Activated CD8-positive, alpha-beta memory T cell treated with anti-CD3 and anti-CD28 coated beads, Interleukin-2, amount 50 U/mL, for 24 hours (primary cell): ENCODE data around the gene ADAMTS9.
"Not testable (repeated sequence)": the region's sequence is repeated elsewhere in the genome, so short reads cannot be mapped to it uniquely, and the experiment has no call there.

ENCODE experiments used
- DNase-seq: peaks from one replicate; pipeline ENCODE4 v3.0.0-alpha.2; 2020; ENCODE audit errors: extremely low read depth

Gene ADAMTS9

DNA sequence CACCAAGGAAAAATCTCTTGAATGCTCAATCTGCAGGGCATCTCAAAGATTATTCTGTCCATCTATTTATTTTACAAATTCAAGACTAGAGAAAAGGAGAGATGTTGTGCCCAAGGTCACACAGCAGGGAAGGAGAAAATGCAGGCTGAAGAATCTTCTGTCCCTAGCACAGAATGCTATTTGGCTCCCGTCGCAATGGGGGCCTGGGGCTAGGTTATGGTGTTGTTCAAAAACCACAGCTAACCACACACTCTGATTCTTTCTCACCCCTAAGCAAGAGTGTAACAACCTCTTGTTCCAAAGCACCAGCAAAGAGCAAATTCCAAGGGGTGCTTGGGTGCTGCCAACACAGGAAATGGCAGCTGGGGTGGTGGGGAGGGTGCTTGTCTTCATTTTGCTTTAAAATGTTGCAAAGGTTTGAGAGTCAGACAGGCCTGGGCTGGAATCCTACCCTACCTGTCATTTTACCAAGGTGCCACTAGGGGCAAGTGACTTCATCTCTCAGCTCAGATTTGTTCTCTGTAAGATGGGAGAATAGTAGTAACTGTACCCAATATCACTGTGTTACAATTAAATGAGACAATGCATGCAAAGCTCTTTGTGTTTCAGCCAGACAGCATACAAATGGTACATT is 112.5 kb downstream of the ADAMTS9 start:
- no peak for DNase-seq

DNA sequence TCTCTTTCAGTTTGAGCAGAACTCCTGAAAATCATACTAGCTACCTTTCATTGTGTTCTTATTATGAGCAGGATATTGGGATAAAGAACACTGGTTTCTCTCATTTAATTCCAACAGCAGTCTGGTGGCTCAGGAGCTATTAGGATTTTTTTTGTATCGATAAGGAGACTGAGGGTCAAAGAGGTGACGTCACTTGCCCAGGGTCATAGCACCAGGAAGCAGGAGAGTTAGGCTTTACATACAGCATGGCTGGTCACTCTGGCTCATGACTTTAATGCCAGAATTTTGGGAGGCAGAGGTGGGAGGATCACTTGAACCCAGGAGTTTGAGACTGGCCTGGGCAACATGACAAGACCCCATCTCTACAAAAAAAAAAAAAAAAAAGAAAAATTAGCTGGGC is 113.6 kb downstream of the ADAMTS9 start:
- DNase-seq = no peak

DNA sequence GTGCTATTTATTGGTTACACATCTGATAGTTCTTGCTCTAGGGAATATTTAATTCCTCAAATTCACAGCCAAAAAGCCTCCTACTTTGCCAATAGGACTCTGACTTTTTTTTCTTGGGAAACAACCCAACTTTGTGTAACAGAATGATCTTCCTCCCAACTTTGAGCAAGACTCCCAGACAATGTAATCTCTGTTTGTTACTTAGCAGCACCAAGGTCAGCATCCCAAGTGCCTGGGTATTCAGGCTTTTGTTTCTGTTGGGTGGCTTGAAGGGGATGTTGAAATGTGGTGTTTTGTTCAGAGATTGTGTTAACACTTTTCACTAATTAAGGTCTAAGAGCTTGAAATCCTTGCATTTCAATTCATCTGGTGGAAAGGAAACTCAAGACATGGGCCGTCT is 115.8 kb downstream of the ADAMTS9 start:
- no peak for DNase-seq

DNA sequence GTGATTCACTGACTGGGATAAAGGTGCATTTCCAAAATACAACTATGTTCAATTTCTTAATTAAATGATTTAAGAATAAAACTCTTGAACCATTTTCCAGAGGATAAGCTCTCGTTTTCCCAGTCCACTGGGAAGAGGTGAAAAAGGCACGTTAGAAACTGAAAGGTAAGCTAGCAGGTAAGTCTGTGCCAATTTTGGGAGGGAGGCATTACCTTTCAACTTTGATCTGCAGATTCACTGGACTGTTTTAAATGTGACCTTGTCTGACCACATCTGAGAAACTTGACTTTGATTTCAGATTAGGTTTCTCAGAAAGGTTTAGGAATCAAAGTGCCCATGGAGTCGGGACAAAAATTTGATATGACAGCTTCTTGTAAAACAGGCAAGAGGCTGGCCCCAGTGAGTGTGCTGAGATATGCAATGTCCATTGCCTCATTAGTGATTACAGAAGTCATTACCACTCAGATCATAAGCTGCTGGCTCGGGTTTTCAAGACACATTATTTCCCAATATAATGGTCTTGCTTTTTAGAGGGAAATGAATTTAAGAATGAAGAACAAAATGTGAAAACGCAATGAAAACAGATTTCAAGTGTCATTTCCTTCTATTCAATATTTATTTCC is 118.8 kb downstream of the ADAMTS9 start:
- DNase-seq = no peak

DNA sequence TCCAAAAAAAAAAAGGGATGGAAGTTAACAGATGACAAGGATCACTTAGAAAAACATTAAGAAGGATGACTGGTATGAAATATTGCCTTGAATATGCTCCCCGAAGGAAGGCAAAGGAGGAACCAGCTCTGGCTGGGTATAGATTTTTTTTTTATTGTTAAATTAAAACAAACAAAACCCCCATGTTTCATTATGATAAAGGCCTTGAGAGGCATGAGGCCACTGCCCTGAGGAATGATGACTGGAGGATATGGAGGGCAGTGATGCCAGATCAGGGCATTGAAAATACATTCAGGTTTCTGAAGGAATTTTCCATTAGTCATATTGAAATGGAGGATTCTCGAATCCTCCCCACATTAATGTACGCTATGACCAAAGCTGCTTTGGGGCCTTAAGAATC is 120.9 kb downstream of the ADAMTS9 start:
- no peak for DNase-seq

DNA sequence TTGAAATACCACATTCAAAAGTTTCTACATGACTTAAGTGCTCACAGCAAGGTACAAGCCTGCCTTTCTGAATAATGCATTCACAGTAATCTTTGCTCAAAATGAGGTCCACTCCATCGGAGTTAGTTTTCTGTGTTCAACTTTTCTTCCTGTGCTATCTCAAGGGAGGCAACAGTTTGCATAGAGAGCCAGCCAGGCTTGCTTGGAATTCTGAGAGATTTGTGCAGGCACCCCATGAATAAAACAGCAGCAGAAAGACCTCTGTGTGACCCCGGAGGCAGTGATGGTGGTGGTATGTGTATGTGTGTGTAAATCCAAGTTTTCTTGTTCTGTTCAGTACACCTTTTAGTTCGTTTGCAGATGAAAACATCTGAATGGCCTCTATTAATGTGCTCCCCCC is 124.0 kb downstream of the ADAMTS9 start:
- no peak for DNase-seq

DNA sequence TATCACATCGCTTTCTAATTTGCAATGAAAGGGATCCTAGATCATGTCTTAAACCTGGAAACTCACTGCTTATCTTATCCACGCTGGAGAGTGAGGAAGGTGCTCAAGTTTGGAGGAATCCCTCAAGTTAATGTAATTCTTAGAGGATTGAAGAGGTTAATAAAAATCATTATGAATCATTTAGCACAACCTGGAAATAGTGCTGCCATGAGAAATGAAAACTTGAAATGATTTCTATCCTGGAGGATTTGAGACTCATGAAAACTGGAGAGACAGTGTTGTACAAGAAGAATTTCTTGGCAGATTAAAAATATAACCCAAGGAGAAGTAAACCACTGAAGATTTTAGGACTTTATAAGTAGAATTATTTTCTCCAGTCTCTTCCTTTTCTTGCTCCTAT is 125.9 kb downstream of the ADAMTS9 start:
- no peak for DNase-seq

DNA sequence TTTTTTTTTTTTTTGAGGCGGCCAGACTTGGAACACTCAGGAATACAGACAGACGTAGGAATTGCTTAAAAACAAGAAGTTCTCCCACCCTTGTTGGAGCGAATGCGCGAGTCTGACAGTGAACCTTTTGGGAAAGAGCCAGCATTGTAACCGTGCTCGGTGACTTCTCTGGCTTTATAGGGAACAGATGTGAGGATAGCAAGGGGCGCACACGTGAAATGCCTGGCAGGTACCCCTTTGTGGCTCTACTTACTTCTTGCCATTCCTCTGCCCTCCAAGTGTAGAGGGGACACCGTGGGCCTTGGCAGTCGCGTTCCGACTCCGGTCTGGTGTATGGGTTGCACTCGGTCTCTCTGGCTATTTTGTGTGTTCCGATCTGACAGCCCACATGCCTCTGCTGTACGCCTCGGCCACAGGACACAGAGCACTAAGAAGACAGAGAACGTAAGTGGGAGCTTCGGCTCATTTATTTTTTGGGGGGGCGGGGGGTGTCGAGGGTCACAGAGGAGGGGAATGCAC is 126.4 kb downstream of the ADAMTS9 start:
- no peak for DNase-seq

DNA sequence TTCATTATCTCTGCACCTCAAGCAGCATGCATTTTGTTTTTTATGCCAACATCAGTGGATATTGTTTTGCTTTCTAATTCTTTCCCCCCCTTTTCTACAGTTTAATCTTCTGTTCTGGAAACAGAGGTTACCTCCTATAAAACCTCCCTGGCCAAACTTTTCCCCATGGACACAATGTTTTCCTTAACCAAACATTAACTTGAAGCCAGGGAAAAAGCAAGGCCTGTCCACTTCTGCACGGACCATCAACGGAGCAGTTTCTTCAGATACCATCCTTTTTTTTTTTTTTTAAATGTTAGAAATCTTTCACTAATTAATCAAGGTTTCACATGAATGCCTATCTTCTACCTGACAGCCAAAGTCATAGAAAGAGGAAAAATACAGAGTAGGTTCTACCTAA is 127.0 kb downstream of the ADAMTS9 start:
- DNase-seq = no peak

DNA sequence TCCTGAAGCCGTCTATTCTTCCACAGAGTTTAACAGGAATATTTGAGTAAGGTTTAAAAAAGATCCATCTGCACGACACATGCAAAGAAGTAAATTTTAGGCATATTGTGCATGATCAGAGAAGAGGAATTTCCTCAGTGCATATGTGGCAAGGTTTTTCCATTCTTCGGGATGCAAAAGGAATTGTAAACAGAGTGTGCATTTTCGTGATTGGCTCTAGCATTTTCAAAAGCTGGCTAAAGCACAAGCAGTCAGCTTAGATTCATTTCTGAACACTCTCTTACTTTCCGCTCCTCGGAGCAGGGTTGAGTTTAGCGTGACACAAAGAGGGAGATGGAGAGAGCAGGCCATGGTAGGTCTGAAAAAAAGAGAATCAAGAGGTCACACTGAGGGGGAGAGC is 128.2 kb downstream of the ADAMTS9 start:
- no peak for DNase-seq

DNA sequence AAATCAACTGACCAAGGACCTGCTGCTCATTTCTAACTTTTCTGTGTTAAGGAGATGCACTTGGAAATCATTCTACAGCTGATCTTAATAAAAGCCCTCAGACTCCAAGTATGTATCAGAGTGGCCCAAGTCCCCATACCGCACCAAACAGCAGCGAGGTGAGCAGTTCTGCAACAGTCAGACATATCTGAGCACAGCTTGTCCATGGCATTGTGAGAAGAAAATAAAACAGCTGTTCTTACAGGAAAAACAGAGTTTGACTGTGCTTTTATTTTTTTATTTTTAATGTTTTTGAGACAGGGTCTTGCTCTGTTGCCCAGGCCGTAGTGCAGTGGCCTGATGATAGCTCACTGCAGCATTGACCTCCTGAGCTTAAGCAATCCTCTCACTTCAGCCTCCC is 131.8 kb downstream of the ADAMTS9 start:
- DNase-seq = no peak

DNA sequence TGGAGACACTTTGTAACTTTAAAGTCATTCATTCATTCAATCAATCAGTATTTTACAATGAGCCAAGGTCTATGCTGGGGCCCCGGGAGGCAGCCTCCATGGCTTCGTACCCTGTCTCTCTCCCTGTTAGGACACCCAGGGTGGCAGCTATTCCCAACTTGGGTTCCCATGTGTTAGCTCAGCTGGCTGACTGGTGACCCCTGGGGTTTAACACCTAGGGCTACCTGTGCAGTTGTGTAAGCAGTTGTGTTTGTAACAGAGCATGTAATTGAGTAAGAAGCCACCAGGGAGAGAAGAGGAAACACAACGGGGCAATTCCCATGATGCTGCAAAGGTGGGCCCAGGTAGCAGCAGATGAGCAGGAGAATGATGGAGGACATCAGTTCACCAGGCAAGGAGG is 132.4 kb downstream of the ADAMTS9 start:
- DNase-seq = no peak

DNA sequence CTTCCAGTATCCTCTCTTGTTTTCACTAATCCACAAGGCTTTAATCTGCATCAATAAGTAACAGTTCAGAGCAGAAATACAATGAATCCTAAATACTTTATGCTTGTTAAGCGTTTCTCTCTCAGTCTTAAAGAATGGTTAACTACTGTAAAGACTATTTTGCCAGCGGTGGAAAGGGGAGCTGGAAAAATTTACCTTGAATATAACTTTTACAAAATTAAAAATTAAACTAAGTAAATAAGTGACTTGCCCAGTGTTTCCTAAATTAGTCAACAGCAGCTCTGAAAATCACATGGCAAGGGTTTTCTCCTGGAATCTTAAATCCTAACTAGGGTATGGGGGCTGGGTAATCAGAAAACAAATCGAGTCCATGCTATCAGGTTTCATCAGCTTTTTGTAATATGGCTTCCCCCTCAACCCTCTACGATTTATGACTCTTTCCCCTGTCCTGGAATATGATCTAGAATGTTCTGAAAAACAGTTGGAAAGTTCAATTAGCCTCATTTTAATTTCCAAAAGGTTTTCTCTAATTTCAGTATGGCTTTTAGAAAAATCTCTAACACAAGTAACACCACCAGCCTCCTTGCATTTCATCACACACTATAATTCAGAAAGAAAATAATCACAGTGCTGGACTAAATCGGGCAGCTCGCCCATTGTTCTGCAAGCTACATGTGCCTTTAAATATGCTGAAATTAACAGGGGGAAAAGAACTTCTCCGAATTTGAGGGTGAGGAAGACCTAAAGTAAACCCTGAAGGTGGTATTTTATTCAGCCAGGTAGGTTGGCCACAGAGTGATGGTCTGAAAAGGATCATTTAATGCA is 133.5 kb downstream of the ADAMTS9 start:
- no peak for DNase-seq

DNA sequence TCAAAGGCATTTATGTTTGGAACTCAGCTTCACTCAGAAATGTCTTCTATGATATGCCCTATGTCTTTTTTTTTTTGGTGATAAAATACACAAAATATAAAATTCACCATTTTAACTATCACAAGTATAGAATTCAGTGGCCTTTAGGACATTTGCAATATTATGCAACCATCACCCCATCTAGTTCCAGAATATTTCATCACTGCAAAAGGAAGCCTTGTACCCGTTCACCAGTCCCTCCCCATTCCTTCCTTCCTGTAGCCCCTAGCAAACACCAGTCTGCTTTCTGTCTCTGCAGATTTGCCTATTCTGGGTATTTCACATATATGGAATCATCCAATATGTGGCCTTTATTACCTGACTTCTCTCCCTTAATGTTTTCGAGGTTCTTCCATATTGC is 134.8 kb downstream of the ADAMTS9 start:
- no peak for DNase-seq

DNA sequence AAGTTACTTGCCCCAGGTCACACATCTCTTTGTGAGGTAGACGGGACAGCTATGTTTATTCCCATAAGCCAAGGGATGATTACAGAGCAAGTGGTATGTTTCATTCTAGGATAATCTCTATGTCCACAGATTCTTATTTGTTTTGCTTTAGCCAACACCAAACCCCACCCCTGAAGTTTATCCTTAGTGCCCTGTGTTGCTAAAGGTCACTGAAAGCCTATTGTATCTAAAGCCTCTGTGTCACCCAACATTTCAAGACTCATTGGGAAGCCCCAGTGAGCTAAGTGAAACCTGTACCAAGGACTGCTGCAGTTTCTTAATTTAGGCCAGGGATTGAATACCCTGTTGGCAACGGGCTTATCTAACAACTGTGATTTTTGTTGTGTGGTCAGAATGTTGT is 135.6 kb downstream of the ADAMTS9 start:
- DNase-seq = no peak

DNA sequence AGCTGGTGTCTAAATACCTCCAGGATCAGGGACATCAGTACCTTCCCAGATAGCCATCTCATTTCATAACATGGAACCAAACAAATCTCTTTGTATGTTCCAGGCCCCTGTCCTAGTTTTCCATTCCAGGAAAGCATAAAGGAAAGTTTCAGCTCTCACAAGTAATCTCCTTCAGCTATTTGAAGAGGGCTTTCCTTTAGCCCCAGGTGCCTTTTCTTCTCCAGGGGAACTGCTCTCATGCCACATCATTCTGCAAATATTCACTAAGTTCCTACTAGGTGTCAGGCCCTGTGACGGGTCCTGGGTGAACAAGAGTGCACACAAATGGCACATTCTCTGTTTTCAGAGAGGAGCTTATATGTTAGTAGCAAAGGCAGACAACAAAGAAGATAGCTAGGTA is 136.1 kb downstream of the ADAMTS9 start:
- DNase-seq = no peak

DNA sequence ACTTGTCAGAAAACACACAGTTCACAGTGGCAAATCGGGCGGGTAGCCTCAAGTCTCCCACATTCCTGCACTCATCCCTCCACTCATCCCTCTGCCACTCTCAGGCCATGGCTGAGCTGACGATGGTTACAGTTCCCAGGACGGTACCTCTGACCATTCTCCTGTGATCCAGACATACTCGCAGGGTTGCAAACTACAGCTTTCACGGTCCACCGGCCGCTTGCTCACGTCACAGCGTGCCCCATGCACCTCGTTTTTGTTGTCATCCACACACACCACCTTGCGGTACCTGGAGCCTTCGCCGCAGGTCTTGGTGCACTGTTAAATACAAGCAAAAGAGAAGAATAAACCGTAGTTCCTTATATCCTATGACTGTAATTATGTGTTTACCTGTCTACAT is 137.1 kb downstream of the ADAMTS9 start:
- DNase-seq = no peak

DNA sequence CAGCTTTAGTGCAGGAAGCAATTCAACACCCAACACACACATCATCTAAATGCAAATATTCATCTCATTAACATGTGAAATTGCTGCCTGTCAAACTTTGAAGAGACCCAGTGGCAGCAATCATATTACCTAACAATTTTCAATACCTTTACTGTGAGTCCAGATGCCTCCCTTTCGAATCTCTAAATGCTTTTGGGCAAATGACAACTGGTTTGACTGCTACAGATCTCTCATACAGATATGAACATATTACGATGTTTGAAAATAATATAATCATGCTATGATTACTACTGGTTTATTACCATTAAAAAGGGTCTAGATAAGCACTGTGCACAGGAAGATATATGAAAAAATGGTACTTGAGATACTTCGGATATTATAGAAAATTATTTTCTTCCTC is 137.9 kb downstream of the ADAMTS9 start:
- DNase-seq = no peak

DNA sequence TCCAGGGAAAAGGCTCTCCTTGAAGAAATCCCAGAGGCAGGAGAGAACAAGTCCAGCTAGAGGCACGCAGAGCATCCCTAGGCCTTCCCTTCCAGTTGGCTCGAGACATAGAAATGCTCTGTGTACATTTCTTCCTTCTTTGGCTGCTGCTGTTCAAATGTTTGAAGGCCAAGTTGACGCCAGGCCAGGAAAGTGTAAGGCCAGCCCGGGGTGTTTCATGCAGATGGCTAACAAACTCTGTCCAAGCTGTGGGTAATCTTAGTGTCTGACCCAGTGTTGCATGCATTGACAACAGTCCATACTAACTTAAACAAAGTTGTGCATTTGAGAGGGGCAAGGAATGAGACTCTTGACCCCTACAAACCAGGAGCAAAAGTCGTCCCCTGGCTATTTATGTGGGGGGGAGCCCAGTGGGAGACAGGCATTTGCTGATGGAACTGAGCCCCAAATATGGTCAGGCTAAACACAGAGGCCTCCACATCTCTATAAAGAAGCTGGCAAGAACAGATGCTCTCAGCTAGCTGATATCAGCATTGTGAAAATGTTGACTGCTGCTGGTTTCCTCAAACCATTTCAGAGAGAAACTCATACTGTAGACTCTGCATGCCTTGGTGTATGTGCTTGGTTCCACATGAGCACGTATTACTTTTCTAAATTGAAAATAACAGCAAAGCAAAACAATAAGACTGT is 139.5 kb downstream of the ADAMTS9 start:
- DNase-seq = no peak

DNA sequence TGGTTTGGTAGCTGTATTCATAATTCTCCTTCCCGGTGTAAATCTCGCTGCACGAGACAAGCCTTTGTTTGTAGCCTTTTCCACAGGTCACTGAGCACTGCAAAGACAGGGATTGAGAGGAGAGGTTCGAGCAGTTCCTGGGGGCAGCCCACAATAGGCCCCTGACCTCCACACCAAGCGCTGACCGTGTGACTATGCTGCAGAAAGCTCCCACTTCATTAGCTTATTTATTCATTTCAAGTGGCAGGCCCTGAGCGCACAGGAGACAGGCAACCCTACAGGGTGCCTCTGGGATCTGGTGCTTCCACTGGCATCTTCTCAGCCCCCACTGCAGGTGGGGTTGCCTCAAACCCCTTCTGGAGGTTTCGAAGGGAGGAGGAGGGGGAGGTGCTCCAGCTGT is 140.9 kb downstream of the ADAMTS9 start:
- no peak for DNase-seq

DNA sequence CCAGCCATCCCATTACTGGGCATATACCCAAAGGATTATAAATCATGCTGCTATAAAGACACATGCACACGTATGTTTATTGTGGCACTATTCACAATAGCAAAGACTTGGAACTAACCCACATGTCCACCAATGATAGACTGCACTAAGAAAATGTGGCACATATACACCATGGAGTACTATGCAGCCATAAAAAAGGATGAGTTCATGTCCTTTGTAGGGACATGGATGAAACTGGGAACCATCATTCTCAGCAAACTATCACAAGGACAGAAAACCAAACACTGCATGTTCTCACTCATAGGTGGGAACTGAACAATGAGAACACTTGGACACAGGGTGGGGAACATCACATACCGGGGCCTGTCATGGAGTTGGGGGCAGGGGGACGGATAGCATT is 142.6 kb downstream of the ADAMTS9 start:
- DNase-seq = not testable (repeated sequence)

DNA sequence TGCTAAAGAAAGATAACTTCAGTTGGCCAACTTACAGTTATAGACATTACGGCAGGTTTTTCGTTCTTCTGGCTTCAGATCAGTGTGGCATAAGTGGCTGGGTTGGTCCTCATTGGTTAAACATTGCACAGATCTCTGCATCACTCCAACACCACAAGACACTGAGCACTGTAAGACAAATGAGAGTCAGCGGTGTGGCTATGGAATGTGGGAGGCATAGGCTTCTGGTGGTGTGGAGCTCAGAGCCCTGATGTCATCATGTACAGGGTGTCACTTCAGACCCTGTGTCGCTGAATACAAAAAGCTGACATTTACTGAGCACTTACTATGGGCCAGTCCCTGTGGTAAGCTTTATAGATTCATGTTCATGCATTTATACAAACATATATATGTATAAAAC is 146.0 kb downstream of the ADAMTS9 start:
- no peak for DNase-seq
